Renal cortex interstitium (tissue), 11 donors: Measurements from ENCODE around the gene SDF2L1. TPM values are rescaled to one million over a fixed set of nuclear protein-coding genes. Genes with fewer than 3 reads are reported as not detected.
A peak's percentile ranks its signal among the peaks of the same experiment; 100 is the strongest.

Experiments
- DNase-seq, 11 donors: peaks; one replicate each; pipeline ENCODE4 v3.0.0-alpha.2; 2013; ENCODE audit warnings: low read depth in 9 of 11, low spot score in 4 of 11; ENCODE audit errors: extremely low read depth in 1 of 11
- polyA plus RNA-seq, 3 donors: library from polyadenylated mRNA; unstranded; fragments of 120-200 nt; gene quantifications; one replicate each; pipeline ENCODE4 v1.2.1, GENCODE V29; 2013; ENCODE audit not compliant: insufficient read length in 3 of 3

The SDF2L1 gene
- polyA plus RNA-seq, 3 donors = 12.8 to 25.3 (median 23.5) TPM

GRCh38 chr22:21650823-21651520, 8.9 kb downstream of the SDF2L1 start:
- no peak for DNase-seq

- no peak for DNase-seq
Observed at GRCh38 chr22:21651521-21652009, 9.5 kb downstream of the SDF2L1 start.

- DNase-seq = peak in 9 of 11 donors; percentile 75 to 87 (median 85)
Observed at GRCh38 chr22:21652010-21652546, 10.0 kb downstream of the SDF2L1 start.

GRCh38 chr22:21652547-21653545, 10.7 kb downstream of the SDF2L1 start:
- DNase-seq = no peak

- no peak for DNase-seq
Observed at GRCh38 chr22:21657020-21657359, 14.9 kb downstream of the SDF2L1 start.

- peak in 3 of 11 donors; percentile 36 to 71 (median 68) for DNase-seq
Observed at GRCh38 chr22:21657360-21658032, 15.4 kb downstream of the SDF2L1 start.

- DNase-seq = no peak
Observed at GRCh38 chr22:21659864-21660525, 17.9 kb downstream of the SDF2L1 start.

- no peak for DNase-seq
Observed at GRCh38 chr22:21660904-21661303, 18.8 kb downstream of the SDF2L1 start.

- DNase-seq = no peak
Observed at GRCh38 chr22:21661991-21662390, 19.9 kb downstream of the SDF2L1 start.

GRCh38 chr22:21663738-21664137, 21.6 kb downstream of the SDF2L1 start:
- no peak for DNase-seq

- DNase-seq = no peak
Observed at GRCh38 chr22:21665047-21665851, 23.1 kb downstream of the SDF2L1 start.

GRCh38 chr22:21666786-21667185, 24.7 kb downstream of the SDF2L1 start:
- DNase-seq = no peak

GRCh38 chr22:21669026-21669425, 26.9 kb downstream of the SDF2L1 start:
- no peak for DNase-seq

- no peak for DNase-seq
Observed at GRCh38 chr22:21672107-21672629, 30.1 kb downstream of the SDF2L1 start.

GRCh38 chr22:21673534-21674321, 31.6 kb downstream of the SDF2L1 start:
- DNase-seq = no peak

- no peak for DNase-seq
Observed at GRCh38 chr22:21674638-21675245, 32.6 kb downstream of the SDF2L1 start.
